Lung (tissue), 12 donors: ENCODE data around the gene DYNC2LI1. TPM values are rescaled to one million over a fixed set of nuclear protein-coding genes. Genes with fewer than 3 reads are reported as not detected.

ENCODE experiments used
- ATAC-seq: fragments of 200-7000 bp; cut with Tn5 transposase; one replicate; pipeline ENCODE4 v1.9.1; 2020; ENCODE audit warnings: moderate number of reproducible peaks; ENCODE audit not compliant: insufficient read depth, low FRiP score
- DNase-seq, 3 donors: peaks; one replicate each; pipeline ENCODE4 v3.0.0-alpha.2; 2013 to 2017
- H3K27ac ChIP-seq, 2 donors: one replicate each; pipeline ENCODE4 v1.5.1; 2013; ENCODE audit warnings: mild to moderate bottlenecking in 2 of 2, moderate library complexity in 2 of 2, control low read depth in 1 of 2, inconsistent platforms in 1 of 2, low read depth in 1 of 2, low read length in 1 of 2
- H3K27me3 ChIP-seq, 3 donors: one replicate each; pipeline ENCODE4 v1.5.1; 2013; ENCODE audit warnings: low read length in 2 of 3; ENCODE audit not compliant: control insufficient read depth in 3 of 3, insufficient read depth in 3 of 3
- H3K36me3 ChIP-seq, 4 donors: one replicate each; pipeline ENCODE4 v1.5.1; 2013; ENCODE audit warnings: low read length in 4 of 4, mild to moderate bottlenecking in 1 of 4, moderate library complexity in 1 of 4; ENCODE audit not compliant: control insufficient read depth in 4 of 4, insufficient read depth in 4 of 4
- H3K4me1 ChIP-seq, 5 donors: one replicate each; pipeline ENCODE4 v1.5.1; 2013; ENCODE audit warnings: low read length in 5 of 5, mild to moderate bottlenecking in 2 of 5, moderate library complexity in 1 of 5; ENCODE audit not compliant: control insufficient read depth in 5 of 5, insufficient read depth in 5 of 5
- H3K4me3 ChIP-seq: one replicate; pipeline ENCODE4 v1.5.1; 2013; ENCODE audit warnings: mild to moderate bottlenecking, control low read depth, moderate library complexity
- H3K9ac ChIP-seq, 2 donors: one replicate each; pipeline ENCODE4 v1.5.1; 2013; ENCODE audit warnings: low read length in 2 of 2, control low read depth in 1 of 2; ENCODE audit not compliant: insufficient read depth in 1 of 2
- H3K9me3 ChIP-seq, 4 donors: one replicate each; pipeline ENCODE4 v1.5.1; 2013; ENCODE audit warnings: low read length in 3 of 4, mild to moderate bottlenecking in 1 of 4, moderate library complexity in 1 of 4; ENCODE audit not compliant: control insufficient read depth in 4 of 4, insufficient read depth in 3 of 4
- WGBS, 2 donors: extraction: QIAGEN DNeasy Blood & Tissue Kit; methylation state at CpG; one replicate each; pipeline ENCODE4 v1.1.7; 2013; 5-methylcytosine and 5-hydroxymethylcytosine counted together
- polyA plus RNA-seq, 2 donors: library from polyadenylated mRNA; stranded (reverse); fragments of 200-250 nt; gene quantifications; one replicate each; pipeline ENCODE4 v1.2.1, GENCODE V29; 2013
- total RNA-seq, 2 donors: library from RNA; depleted of rRNA in 1 of 2; stranded (reverse); fragments of >200 nt in 1 of 2; gene quantifications; one replicate each; pipeline ENCODE4 v1.2.1, GENCODE V29; 2014 to 2021
- TF ChIP-seq, protein P1 (sequence below): IDR thresholded peaks from 2 replicates; pipeline ENCODE4 v1.5.1; 2012; ENCODE audit warnings: mild to moderate bottlenecking; ENCODE audit errors: control extremely low read depth, extremely low read depth
- donor health status: control.
- donor health status: control.
- donor health status: Bipolar disorder and iron deficiency.
- donor health status: healthy.
- donor health status: DM: yes; HTN: yes; CAD: no.

The DYNC2LI1 gene
- total and polyA plus RNA-seq, 4 donors, result 15.4 to 99.7 (median 24.9) TPM

DNA sequence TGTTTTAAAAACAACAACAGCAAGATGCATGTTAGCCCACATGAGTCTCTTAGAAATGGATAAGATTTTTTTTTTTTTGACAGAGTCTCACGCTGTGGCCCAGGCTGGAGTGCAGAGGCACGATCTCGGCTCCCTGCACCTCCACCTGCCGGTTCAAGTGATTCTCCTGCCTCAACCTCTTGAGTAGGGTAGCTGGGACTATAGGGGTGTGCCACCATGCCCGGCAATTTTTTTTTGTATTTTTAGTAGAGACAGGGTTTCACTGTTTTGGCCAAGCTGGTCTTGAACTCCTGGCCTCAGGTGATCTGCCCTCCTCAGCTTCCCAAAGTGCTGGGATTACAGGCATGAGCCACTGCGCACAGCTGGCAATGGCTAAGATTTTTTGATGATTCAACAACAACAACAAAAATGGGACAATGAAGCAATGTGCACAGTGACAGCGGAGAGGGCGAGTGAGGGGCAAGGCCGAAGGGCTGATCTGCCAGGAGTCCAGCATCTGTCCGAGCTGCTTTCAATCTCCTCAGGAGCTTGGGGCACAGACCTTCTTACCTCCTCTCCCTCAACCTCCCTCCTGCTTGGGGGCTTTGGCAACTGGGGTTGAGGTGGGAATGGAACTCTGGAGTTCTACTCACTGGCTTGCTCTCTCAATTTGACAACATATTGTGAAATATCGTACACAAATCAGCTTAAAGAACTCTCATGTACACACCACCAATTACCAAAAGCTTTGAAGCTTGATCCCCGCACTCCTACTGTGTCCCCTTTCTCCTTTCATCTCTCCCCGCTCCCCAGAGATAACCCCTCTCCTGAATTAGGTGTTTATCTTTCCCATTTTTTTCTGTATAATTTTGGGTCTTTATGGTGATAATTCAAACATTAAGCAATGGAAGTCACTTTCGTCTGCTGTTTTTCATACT lies 68.4 kb downstream of the DYNC2LI1 start:
- Histone ChIP-seq H3K4me1 (no peaks in the 10 kb centered on the region), H3K27me3 (no peaks in the 10 kb centered on the region), H3K9ac (no peak overlapping the region), H3K9me3 (no peaks in the 10 kb centered on the region), H3K4me3 (no peak overlapping the region), H3K27ac (no peak overlapping the region), H3K36me3 (no peaks in the 10 kb centered on the region)
- TF ChIP-seq, protein P1, sequence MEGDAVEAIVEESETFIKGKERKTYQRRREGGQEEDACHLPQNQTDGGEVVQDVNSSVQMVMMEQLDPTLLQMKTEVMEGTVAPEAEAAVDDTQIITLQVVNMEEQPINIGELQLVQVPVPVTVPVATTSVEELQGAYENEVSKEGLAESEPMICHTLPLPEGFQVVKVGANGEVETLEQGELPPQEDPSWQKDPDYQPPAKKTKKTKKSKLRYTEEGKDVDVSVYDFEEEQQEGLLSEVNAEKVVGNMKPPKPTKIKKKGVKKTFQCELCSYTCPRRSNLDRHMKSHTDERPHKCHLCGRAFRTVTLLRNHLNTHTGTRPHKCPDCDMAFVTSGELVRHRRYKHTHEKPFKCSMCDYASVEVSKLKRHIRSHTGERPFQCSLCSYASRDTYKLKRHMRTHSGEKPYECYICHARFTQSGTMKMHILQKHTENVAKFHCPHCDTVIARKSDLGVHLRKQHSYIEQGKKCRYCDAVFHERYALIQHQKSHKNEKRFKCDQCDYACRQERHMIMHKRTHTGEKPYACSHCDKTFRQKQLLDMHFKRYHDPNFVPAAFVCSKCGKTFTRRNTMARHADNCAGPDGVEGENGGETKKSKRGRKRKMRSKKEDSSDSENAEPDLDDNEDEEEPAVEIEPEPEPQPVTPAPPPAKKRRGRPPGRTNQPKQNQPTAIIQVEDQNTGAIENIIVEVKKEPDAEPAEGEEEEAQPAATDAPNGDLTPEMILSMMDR, result no peak
- no peak for DNase-seq
- ATAC-seq, result no peak
- 89 to 96% methylated on average over 14 of the region's 14 CpGs for WGBS, 2 donors

DNA sequence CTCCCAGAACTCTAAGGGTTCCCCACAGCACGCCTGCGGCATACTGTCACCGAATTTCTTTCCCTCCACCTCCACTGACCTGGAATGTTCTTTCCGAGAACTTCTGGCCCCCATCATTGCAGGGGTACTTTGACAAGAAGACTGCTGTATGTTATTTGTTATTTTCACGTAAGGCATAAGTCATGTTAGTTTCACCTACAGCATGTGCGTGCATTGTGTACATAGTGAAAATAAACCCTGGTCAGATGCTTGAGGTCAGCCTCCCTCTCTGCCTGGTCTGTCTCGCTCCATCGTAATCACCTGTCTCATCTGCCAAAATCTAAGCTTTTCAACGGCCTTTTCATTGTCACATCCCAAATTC lies 69.0 kb downstream of the DYNC2LI1 start:
- no peak overlapping the region for H3K4me3 ChIP-seq
- no peaks in the 10 kb centered on the region for H3K27me3 ChIP-seq
- no peak for ATAC-seq
- TF ChIP-seq, protein P1, result no peak
- no peak overlapping the region for H3K9ac ChIP-seq
- DNase-seq, result no peak
- no peaks in the 10 kb centered on the region for H3K9me3 ChIP-seq
- H3K36me3 ChIP-seq, result no peaks in the 10 kb centered on the region
- H3K27ac ChIP-seq, result no peak overlapping the region
- WGBS, 2 donors, result 84 to 89% methylated on average over 9 of the region's 9 CpGs
- H3K4me1 ChIP-seq, result no peaks in the 10 kb centered on the region

DNA sequence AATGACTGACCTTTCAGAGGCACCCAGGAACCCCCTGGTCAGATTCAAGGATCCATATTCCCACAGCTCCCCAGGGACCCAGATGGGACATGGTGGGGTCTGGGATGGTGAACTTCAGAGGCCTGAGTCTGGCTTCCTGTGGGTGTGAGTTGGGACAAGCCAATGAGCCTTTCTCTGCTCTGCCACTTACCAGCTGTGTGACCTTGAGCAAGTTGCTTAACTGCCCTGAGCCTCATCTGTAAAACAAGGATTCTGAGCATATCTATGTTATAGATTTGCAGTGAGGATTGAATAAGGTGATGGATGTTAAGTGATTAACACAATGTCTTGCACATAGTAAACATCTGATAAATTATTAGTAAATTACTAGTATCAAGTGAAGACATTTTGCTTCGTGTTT lies 71.3 kb downstream of the DYNC2LI1 start:
- Histone ChIP-seq H3K27ac (no peak overlapping the region), H3K4me3 (no peak overlapping the region), H3K4me1 (no peaks in the 10 kb centered on the region), H3K9ac (no peak overlapping the region), H3K9me3 (no peaks in the 10 kb centered on the region), H3K27me3 (no peaks in the 10 kb centered on the region), H3K36me3 (no peaks in the 10 kb centered on the region)
- DNase-seq, result no peak
- TF ChIP-seq, protein P1, result no peak
- no peak for ATAC-seq
- WGBS, 2 donors, result 77 to 86% methylated on average over 1 of the region's 1 CpG
